ENCODE data around the gene OR2H1.
"Not testable (repeated sequence)": the region's sequence is repeated elsewhere in the genome, so short reads cannot be mapped to it uniquely, and the experiment has no call there.

The OR2H1 gene
- total RNA-seq: 0 to 1.5 (median 0) reads per million in 17 experiments

- DNase-seq: no peak
These were observed at the start of gene OR2H1, which contains the start of gene OR11A1 for GRCh38 chr6:29456971-29457370. Gene OR2H1 (plus strand): TSS chr6:29457155. CDS start chr6:29461770, 4,615 bp downstream. Gene OR11A1 (minus strand): TSS chr6:29457071. CDS start chr6:29427641, 29,430 bp downstream.

- no peak for DNase-seq
These were observed 42.4 kb upstream of the OR2H1 start, which contains the start of gene OR12D1 for GRCh38 chr6:29414588-29414987. Gene OR12D1 (plus strand): TSS chr6:29414928.

GRCh38 chr6:29419516-29419915, 37.4 kb upstream of the OR2H1 start:
- no peak for DNase-seq

- DNase-seq: no peak
These were observed 32.8 kb upstream of the OR2H1 start for GRCh38 chr6:29424168-29424567.

GRCh38 chr6:29424575-29424974, 32.4 kb upstream of the OR2H1 start:
- DNase-seq: no peak

- no peak for DNase-seq
These were observed 31.9 kb upstream of the OR2H1 start for GRCh38 chr6:29425075-29425474.

- no peak for DNase-seq
These were observed 30.3 kb upstream of the OR2H1 start for GRCh38 chr6:29426654-29427053.

GRCh38 chr6:29436730-29437129, 20.2 kb upstream of the OR2H1 start:
- DNase-seq: not testable (repeated sequence)

GRCh38 chr6:29439006-29439405, 17.9 kb upstream of the OR2H1 start, which contains the start of gene OR10C1:
Gene OR10C1 (plus strand): TSS chr6:29439306. CDS start chr6:29440016, 710 bp downstream.
- DNase-seq: no peak

- DNase-seq: no peak
These were observed 14.2 kb upstream of the OR2H1 start for GRCh38 chr6:29442719-29443118.

- not testable (repeated sequence) for DNase-seq
These were observed 12.9 kb upstream of the OR2H1 start for GRCh38 chr6:29444031-29444430.

- no peak for DNase-seq
These were observed 9.3 kb upstream of the OR2H1 start for GRCh38 chr6:29447670-29448069.

- no peak for DNase-seq
These were observed 5.3 kb upstream of the OR2H1 start for GRCh38 chr6:29451471-29452193.

GRCh38 chr6:29461021-29461814, 4.3 kb downstream of the OR2H1 start:
- DNase-seq: no peak

- no peak for DNase-seq
These were observed 5.1 kb downstream of the OR2H1 start for GRCh38 chr6:29462022-29462421.

GRCh38 chr6:29465279-29465678, 8.3 kb downstream of the OR2H1 start:
- no peak for DNase-seq

GRCh38 chr6:29465801-29466200, 8.8 kb downstream of the OR2H1 start:
- DNase-seq: no peak

GRCh38 chr6:29466241-29466640, 9.3 kb downstream of the OR2H1 start:
- no peak for DNase-seq

- no peak for DNase-seq
These were observed 18.0 kb downstream of the OR2H1 start for GRCh38 chr6:29474996-29475395.

- no peak for DNase-seq
These were observed 21.0 kb downstream of the OR2H1 start for GRCh38 chr6:29477923-29478450.

- DNase-seq: no peak
These were observed 21.8 kb downstream of the OR2H1 start for GRCh38 chr6:29478740-29479139.

GRCh38 chr6:29479560-29479959, 22.6 kb downstream of the OR2H1 start:
- DNase-seq: no peak

- no peak for DNase-seq
These were observed 26.2 kb downstream of the OR2H1 start for GRCh38 chr6:29483186-29483585.
